Measurements from ENCODE around the gene OXCT1.
"Not testable (repeated sequence)": the region's sequence is repeated elsewhere in the genome, so short reads cannot be mapped to it uniquely, and the experiment has no call there.

OXCT1 gene

GRCh38 chr5:41871852-41872251 is 1.6 kb upstream of the OXCT1 start:
- no peak for DNase-seq

DNA sequence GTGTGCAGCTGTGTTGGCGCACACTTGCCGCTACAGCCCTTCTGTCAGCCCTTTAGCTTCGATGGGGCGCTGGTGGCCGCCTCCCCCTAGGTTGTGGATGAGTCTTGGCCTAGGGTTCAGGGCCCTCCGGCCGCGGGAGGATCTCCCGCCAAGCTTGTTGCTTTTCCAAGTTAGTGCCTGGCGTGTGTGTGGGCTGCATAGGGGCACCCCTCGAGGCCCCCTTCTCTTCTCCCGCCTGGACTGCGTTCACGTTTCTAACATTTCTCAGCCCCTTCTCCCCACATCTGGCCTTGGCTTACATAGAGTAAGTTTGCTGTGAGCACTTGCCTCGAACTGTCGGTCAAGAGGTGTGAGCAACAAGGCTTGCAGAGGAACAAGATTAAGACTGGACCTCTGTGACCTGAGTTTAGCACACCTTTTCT is 413 bp upstream of the OXCT1 start:
- DNase-seq: no peak

GRCh38 chr5:41869151-41869723 is 988 bp downstream of the OXCT1 start:
- peak in 1 of 2 donors; percentile 6 for DNase-seq

- DNase-seq: no peak
These were observed 6.2 kb downstream of the OXCT1 start for GRCh38 chr5:41863871-41864486.

GRCh38 chr5:41858890-41859289 is 11.3 kb downstream of the OXCT1 start:
- DNase-seq: no peak

DNA sequence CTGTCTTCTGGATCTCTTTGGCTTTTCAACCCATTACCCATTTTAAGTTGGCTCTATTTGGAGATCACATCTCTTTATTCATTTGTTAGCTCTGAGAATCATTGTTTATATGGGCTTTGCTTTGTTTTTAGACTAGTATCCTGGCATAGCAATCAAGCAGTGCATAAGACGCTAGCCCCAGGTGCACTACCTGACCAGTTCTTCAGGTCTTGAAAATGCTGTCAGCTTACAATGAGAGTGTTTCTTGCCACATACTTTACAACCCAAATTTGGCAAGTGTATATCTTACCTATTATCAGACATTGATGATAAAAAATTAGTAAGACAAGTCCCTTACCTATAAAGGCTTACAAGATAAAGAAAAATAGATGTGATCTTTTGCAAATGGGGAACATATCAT is 12.2 kb downstream of the OXCT1 start:
- no peak for DNase-seq

- DNase-seq: peak; percentile 39 to 71
These were observed 13.4 kb downstream of the OXCT1 start for GRCh38 chr5:41856644-41857491.

DNA sequence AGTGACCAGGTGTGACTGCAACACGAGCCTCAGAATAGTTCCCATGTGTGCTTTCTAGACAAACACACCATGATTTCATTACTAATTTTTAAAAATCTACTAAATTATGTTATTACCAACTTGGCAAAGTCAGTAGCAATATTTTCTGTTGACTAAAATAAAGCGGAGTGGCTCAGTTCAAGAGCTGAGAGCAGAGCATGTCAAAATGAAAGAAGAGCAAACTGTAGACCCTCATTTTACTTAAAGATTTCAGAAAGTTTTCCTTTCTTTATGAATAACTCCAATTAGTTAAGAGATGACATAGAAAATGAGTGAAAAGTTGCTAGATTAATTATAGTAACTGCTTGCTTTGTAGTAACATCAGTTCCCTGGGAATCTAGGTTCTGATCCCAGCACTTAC is 17.9 kb downstream of the OXCT1 start:
- DNase-seq: no peak

DNA sequence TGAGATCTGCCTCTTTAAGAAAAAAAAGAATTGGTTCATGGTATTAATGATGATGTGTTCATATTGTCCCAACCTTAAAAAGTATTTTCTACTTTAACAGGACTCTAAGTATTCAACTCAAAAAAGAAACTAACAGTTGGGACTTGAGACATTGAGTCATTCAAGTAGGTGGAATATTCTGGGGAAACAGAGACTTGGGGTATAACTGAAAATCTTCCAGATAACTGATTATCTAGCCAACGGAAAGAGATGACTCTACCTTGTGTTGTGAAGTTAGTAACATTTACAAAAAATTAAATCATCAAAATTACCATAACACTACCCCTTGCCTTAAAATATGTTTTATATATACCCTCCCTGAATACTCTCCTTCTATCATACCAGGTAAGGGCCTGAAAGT is 19.1 kb downstream of the OXCT1 start:
- DNase-seq: no peak

- no peak for DNase-seq
These were observed 21.2 kb downstream of the OXCT1 start for GRCh38 chr5:41848983-41849382.

DNA sequence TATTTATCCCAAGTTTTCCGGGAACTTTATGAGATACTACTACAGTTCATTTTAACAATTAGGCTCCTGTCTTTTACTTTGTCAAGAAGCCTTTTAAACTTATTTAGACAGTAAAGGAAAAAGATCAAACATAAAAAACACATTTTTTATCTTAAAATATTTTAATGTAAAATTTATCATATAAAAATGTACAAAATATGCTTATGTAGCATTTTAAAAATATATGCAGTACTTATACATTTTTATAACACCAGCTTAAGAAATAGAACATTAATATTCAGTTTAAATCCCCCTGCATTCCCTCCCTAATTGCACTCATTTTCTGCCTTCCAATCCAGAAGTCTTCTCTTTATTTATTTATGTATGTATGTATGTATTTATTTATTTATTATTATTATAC is 24.5 kb downstream of the OXCT1 start:
- DNase-seq: not testable (repeated sequence)

DNA sequence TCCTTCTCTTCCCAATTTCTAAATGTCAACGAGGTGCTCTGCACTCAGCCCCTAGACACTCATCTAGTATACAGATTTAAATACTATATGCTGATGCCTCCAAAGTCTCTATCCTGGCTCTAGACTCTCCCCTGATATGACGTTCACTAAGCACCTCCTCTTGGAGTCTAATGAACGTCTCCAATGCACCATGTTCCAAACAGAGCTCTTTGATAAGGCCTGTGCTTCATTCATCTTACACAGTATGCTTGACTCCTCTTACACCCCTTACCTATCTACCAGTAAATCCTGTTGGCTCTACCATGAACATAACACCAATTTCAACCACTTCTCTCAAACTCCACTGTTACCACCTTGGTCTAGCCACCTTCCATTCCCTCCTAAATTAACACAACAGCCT is 25.7 kb downstream of the OXCT1 start:
- no peak for DNase-seq

GRCh38 chr5:41843456-41844370 is 26.5 kb downstream of the OXCT1 start:
- DNase-seq: peak in 1 of 2 donors; percentile 28

DNA sequence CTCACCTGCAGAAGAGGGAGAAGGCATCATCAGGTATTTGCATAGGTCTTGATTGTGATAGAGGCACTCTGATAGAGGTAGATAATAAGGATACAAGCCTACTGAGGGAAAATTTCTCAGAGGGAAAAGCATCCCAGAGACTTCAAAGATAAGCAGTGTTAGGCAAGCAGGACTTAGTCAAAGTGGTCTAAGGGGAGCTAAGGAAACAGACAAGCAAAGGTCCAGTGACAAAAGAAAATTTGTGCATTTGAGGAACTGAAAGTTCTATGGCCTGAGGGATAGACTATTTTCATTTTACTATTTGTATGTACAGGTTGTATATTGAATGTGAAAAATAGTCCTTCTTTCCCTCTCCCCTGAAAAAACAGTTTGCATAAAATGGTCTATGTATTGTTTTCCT is 27.4 kb downstream of the OXCT1 start:
- no peak for DNase-seq

DNA sequence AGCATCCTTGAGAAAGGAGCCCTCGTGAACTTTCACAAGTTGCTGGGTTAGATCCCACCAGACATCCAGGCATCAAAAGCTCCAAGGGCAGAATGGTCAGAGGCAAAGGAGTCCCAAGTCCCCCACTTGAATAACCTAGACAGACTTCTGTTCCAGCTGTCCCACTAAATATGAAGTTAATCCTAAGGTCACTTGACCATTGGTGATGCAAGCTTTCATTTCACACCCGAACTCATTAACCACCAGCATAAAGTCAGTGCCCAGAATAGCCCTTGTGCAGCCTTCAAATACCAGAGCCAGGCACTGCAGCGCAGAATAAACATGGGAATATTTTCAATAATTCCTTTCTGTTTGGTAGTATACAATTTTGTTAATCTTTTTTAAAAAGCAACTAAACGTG is 28.9 kb downstream of the OXCT1 start:
- DNase-seq: no peak

- no peak for DNase-seq
These were observed 30.0 kb downstream of the OXCT1 start for GRCh38 chr5:41840251-41840650.

- no peak for DNase-seq
These were observed 32.4 kb downstream of the OXCT1 start for GRCh38 chr5:41837793-41838192.

- DNase-seq: no peak
These were observed 34.6 kb downstream of the OXCT1 start for GRCh38 chr5:41835645-41836044.

GRCh38 chr5:41834506-41834905 is 35.7 kb downstream of the OXCT1 start:
- no peak for DNase-seq

GRCh38 chr5:41832430-41832829 is 37.8 kb downstream of the OXCT1 start:
- DNase-seq: no peak

GRCh38 chr5:41831155-41831554 is 39.1 kb downstream of the OXCT1 start:
- no peak for DNase-seq

- no peak for DNase-seq
These were observed 42.4 kb downstream of the OXCT1 start for GRCh38 chr5:41827792-41828191.

DNA sequence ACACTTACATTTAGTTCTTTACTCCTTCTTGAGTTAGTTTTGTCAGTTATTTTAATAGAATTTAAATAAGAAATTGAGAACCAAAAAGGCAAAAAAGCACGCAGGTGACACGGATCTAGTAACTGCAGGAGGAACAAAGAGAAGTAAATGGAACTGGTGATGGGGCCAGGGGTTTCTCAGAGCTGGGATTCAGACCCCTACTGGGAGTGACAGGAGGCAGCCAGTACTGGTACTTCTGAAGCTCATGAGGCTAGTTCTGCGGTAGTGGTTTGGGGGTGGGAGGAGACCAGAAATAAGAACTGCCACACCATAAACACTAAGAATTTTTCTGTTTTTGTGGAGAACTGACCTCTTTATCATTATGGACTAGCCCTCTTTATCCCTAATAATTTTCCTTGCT is 48.2 kb downstream of the OXCT1 start:
- DNase-seq: no peak

Data from activated CD4-positive, alpha-beta T cell treated with anti-CD3 and anti-CD28 coated beads for 4 hours (primary cell).